Endothelial cell (in vitro differentiated cells): ENCODE results near the gene IMPACT. TPM values are rescaled to one million over a fixed set of nuclear protein-coding genes. Genes with fewer than 3 reads are reported as not detected.
A peak's percentile ranks its signal among the peaks of the same experiment; 100 is the strongest.

Source experiments
- DNase-seq: peaks from one replicate; pipeline ENCODE4 v3.0.0; 2021; ENCODE audit warnings: low spot score
- H3K27ac Mint-ChIP-seq: one replicate; pipeline ENCODE4 v1.8.0; 2021; ENCODE audit warnings: mixed read lengths, inconsistent platforms; ENCODE audit not compliant: unreplicated experiment
- H3K27me3 Mint-ChIP-seq: one replicate; pipeline ENCODE4 v1.8.0; 2021; ENCODE audit warnings: mild to moderate bottlenecking, moderate library complexity, mixed read lengths, inconsistent platforms; ENCODE audit not compliant: unreplicated experiment
- H3K36me3 Mint-ChIP-seq: one replicate; pipeline ENCODE4 v1.8.0; 2021; ENCODE audit warnings: mild to moderate bottlenecking, low read depth, mixed read lengths, inconsistent platforms; ENCODE audit not compliant: unreplicated experiment
- H3K4me1 Mint-ChIP-seq: one replicate; pipeline ENCODE4 v1.8.0; 2021; ENCODE audit warnings: mild to moderate bottlenecking, mixed read lengths, inconsistent platforms; ENCODE audit not compliant: unreplicated experiment
- H3K4me3 Mint-ChIP-seq: one replicate; pipeline ENCODE4 v1.8.0; 2021; ENCODE audit warnings: mild to moderate bottlenecking, mixed read lengths, inconsistent platforms; ENCODE audit not compliant: unreplicated experiment
- H3K9me3 Mint-ChIP-seq: one replicate; pipeline ENCODE4 v1.8.0; 2021; ENCODE audit warnings: mixed read lengths, inconsistent platforms; ENCODE audit not compliant: unreplicated experiment
- CTCF ChIP-seq: fragments of 200-600 bp; sonication (generic); IDR thresholded peaks from one replicate; pipeline ENCODE4 v1.5.0; 2021; ENCODE audit warnings: antibody characterized with exemption; ENCODE audit not compliant: unreplicated experiment
- long read RNA-seq: library from polyadenylated mRNA; unstranded; transcript quantifications from one replicate; pipeline ENCODE4 v2.0.0, GENCODE V29; 2020; ENCODE audit not compliant: unreplicated experiment
- total RNA-seq: library from RNA; stranded (reverse); fragmentation: NEBNext Ultra II Directional; extraction: Animal tissue kit (Norgen Biotek cat#: 25700); gene quantifications from one replicate; pipeline ENCODE4 v1.2.1, GENCODE V29; 2021; ENCODE audit not compliant: unreplicated experiment

Gene IMPACT, protein sequence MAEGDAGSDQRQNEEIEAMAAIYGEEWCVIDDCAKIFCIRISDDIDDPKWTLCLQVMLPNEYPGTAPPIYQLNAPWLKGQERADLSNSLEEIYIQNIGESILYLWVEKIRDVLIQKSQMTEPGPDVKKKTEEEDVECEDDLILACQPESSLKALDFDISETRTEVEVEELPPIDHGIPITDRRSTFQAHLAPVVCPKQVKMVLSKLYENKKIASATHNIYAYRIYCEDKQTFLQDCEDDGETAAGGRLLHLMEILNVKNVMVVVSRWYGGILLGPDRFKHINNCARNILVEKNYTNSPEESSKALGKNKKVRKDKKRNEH
- 35.4 TPM for total RNA-seq
- long read RNA-seq, transcript IMPACT-201 (11 exons, 3,792 nt) = major isoform, 10 of 16 reads
- long read RNA-seq, partial matches to known transcripts = 2 of 16 reads
- long read RNA-seq, other reads (novel, unspliced or antisense) = 1 of 16 reads

DNA sequence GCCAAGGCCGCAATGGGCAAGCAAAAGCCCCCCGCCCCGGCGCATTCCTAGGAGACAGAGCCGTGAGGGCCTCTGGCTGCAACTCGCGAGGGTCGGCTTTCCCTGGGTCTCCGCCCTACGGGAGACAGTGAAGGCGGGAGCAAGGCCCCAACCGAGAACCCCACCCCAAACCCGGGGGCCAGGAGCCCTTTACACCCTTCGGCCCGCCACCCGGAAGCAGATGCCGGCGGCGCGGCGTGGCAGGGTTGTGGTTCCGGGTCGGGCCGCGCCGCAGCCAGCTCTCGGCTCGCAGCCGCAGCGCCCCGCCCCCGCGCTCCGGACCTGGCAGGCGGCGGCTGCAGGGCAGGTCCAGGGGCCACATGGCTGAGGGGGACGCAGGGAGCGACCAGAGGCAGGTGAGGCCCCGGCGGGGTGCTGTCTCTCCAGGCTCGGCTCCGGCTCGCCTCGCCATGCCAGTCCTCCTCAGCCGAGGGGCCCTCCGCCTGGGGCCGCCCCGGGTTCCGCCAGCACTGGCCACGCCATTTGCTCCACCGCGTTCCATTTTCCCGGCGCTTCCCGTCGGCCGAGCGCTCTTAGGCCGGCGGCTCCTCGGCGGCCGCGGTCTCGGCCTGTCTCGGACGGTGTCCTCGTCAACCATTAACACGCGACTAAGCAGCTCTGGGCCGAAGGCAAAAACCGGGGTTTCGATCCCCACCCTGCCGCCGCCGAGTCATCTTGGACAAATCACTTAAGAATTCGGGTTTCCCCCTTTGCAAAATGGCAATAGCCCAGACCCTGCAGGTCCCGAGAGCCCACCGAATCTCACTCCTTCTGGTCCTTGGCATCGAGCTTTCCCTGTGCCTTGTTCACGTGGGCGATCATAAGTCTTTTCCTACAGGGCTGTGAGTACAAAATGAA is at the start of gene IMPACT:
IMPACT (plus strand) TSS at position 273 of the 897 bp plus-strand sequence; CDS start at position 360, 87 bp downstream.
- Mint-ChIP-seq H3K4me3 (peak within 1 kb of the TSS; percentile 95), H3K4me1 (peaks cover 17% of the 10 kb centered on the region), H3K27me3 (peaks cover 3% of the 10 kb centered on the region), H3K36me3 (no peaks in the 10 kb centered on the region), H3K9me3 (no peaks in the 10 kb centered on the region), H3K27ac (peak within 1 kb of the TSS; percentile 88)
- DNase-seq = peak; percentile 90
- no peak for TF ChIP-seq CTCF

DNA sequence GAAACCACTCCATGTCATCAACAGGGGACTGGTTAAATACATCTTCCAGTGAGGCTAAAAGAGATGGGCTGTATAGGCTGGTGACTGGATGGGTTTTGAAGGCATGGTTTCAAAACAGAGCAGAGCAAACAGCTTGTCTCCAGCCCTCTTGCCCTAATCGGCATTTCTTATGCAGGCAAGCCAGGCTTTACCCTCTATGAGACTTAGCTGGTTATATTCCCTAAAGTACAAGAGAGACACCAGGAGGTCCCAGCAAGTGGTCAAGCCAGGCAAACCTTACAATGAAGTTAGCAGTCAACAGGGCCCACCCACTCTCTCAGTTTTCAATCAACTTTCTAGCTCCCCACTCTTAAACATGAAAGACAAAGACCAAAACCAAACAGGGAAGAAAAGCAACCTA is 47.9 kb upstream of the IMPACT start:
- H3K36me3 Mint-ChIP-seq = peaks cover 13% of the 10 kb centered on the region
- no peak overlapping the region for H3K27ac Mint-ChIP-seq
- H3K27me3 Mint-ChIP-seq = no peaks in the 10 kb centered on the region
- no peak for TF ChIP-seq CTCF
- no peak overlapping the region for H3K4me3 Mint-ChIP-seq
- DNase-seq = no peak
- no peaks in the 10 kb centered on the region for H3K9me3 Mint-ChIP-seq
- peaks cover 7% of the 10 kb centered on the region for H3K4me1 Mint-ChIP-seq

- Mint-ChIP-seq H3K4me1 (peaks cover 7% of the 10 kb centered on the region), H3K9me3 (no peaks in the 10 kb centered on the region), H3K27ac (no peak overlapping the region), H3K27me3 (no peaks in the 10 kb centered on the region), H3K36me3 (peaks cover 10% of the 10 kb centered on the region), H3K4me3 (no peak overlapping the region)
- no peak for TF ChIP-seq CTCF
- DNase-seq = no peak
Measured at GRCh38 chr18:24380163-24380747, 46.2 kb upstream of the IMPACT start.

DNA sequence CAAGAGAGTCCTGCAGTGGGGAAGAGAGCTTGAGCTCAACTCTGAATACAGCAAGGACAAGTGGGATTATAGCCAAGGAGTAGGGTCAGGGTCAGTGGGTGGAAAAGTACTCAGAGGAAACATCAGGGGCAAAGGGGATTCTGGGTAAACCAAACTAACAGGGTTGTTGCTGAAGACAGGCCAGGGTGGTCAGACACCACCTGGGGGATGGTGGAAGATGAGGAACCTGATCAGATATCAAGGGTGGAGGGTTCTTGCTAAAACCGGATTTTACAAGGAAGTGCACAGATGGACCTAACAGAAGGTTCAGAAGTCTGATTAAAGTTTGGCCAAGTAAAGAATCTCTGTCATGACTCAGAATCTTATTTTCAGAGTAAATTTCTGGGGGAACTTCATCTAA is 45.3 kb upstream of the IMPACT start:
- peaks cover 7% of the 10 kb centered on the region for H3K4me1 Mint-ChIP-seq
- no peak overlapping the region for H3K27ac Mint-ChIP-seq
- H3K36me3 Mint-ChIP-seq = peaks cover under 1% of the 10 kb centered on the region
- DNase-seq = no peak
- no peaks in the 10 kb centered on the region for H3K9me3 Mint-ChIP-seq
- H3K4me3 Mint-ChIP-seq = no peak overlapping the region
- no peak for TF ChIP-seq CTCF
- no peaks in the 10 kb centered on the region for H3K27me3 Mint-ChIP-seq
